ENCODE measurements around the gene ANGPTL8.

ANGPTL8 gene, protein sequence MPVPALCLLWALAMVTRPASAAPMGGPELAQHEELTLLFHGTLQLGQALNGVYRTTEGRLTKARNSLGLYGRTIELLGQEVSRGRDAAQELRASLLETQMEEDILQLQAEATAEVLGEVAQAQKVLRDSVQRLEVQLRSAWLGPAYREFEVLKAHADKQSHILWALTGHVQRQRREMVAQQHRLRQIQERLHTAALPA

DNA sequence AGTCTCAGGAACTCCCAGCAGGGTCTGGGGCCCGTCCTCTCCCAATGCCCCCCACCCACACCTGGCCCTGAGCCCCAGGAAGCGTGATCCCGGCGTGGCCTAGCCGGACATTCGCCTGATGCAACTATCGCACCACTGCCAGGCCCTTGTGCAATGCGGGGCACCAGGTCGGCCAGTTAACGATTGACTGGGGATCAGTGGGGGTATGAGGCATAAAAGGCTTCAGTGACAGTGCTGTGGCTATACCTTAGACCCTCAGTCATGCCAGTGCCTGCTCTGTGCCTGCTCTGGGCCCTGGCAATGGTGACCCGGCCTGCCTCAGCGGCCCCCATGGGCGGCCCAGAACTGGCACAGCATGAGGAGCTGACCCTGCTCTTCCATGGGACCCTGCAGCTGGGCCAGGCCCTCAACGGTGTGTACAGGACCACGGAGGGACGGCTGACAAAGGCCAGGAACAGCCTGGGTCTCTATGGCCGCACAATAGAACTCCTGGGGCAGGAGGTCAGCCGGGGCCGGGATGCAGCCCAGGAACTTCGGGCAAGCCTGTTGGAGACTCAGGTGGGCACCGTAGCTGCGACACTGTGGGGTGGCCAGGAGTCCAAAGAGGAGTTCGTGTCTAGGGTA lies at the start of gene ANGPTL8:
Gene ANGPTL8 (plus strand): TSS at position 243 of the 624 bp plus-strand sequence. CDS start 19 bp downstream, at position 262.
- DNase-seq (ENCODE audit: low spot score) = no peak

DNA sequence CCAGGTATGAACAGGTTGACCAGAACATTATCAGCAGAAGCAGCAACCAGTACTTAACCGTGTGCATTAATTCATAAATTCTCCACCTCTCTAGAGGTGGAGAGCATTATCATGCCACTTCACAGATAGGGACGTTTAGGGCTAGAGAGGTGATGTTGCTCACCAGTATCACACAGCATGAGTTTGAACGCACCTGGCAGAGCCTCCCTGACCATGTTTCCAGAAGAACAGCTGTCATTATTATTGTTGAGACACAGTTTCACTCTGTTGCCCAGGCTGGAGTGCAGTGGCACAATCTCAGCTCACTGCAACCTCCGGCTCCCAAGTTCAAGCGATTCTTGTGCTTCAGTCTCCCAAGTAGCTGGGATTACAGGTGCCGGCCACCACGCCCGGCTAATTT lies 48.9 kb upstream of the ANGPTL8 start:
- no peak for DNase-seq (ENCODE audit: low spot score)

DNA sequence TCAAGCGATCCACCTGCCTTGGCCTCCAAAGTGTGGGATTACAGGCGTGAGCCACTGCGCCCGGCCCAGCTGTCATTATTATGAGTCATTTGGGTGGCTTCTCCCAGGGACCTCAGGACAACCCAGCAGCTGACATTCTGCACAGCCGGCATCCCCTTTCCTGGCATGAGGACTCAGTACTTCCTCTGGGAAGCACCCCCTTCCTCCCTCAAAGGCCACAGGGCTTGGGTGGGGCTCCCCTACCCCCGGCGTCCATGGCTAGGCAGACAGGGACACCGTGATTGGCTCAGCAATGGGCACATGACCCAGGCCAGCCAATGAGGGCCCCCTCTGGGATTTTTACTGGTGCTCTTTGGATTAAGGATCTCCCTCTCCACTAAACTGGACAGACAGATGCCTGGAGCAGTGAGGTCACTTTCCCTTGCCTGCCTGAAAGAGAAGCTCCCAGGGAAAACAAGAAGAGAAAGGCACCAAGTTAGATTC lies 48.1 kb upstream of the ANGPTL8 start:
- DNase-seq (ENCODE audit: low spot score) = no peak

DNA sequence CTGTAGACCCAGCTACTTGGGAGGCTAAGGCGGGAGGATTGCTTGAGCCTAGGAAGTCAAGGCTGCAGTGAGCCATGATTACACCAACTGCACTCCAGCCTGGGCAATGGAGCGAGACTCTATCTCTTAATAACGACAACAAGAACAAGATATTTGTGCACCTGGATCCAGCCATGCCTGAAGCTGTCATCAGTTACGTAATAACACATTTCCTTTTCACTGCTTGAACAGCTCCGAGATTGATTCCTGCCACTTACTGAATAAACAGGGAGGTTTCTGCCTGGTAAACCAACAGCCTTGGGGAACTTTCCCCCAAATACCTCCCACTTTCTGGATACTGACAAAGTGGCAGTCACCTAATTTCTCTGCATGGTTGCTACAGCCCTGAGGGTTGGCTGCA lies 47.5 kb upstream of the ANGPTL8 start:
- no peak for DNase-seq (ENCODE audit: low spot score)

DNA sequence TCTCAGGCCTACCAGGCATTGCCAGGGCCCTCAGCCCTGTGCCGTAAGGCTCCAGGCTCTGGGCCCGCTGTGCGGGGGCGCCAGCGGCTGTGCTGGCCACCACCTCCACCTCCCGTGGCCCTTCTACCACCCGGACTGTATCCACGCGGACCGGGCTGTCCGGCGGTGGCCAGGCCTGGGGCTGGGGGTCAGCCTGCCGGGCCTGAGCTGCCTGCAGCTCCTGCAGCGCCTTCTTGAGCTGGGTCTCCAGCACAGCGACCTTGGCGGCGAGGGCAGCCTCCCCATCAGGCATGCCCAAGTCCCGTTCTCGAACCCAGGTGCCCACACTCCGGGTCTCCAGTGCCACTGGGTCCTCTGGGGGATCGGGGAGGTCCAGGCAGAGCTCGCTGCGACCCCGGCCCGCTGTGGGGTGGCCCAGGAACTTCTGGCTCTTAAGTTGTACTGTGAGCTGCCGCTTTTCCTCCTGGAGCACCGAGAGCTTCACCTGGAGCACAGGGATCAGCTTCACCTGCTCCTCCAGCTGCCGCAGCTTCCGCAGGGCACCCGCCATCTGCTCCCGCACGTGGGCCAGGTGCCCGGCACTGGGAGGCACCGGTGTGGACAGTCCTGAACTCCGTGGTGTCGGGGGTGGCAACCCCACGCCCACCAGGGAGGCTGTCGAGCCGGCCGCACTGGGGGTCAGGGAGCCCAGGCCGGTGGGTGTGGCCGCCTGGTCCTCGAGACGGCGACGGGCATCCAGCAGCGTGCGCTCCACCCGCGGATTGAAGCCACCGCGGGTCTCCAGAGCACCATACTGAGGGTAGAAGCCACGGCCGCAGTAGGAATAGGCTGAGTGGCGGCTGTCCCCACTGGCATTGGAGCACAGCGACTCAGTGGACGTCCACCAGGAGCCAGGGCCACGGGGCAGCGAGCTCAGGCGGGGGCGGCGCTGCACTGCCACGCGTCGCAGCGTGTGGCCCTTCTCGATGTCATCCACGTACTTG lies 46.2 kb upstream of the ANGPTL8 start:
- DNase-seq (ENCODE audit: low spot score) = no peak

DNA sequence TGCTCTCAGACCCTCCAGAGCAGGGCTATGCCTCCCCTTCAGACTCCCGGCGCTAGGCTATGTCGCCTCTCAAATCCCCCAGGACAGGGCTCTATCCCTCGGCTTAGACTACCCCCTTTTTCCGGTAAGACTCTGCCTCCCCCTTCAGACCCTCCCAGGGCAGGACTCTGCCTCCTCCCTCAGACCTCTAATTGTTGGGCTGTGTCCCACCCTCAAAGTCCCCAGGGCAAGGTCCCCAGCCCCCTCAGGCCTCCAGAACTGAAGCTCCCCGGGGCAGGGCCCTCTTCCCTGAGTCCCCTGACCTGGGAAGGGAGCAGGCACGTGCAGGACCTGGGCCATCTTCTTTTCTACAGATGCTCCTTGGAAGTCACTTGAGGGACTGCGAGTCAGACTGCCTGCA lies 45.2 kb upstream of the ANGPTL8 start:
- no peak for DNase-seq (ENCODE audit: low spot score)

DNA sequence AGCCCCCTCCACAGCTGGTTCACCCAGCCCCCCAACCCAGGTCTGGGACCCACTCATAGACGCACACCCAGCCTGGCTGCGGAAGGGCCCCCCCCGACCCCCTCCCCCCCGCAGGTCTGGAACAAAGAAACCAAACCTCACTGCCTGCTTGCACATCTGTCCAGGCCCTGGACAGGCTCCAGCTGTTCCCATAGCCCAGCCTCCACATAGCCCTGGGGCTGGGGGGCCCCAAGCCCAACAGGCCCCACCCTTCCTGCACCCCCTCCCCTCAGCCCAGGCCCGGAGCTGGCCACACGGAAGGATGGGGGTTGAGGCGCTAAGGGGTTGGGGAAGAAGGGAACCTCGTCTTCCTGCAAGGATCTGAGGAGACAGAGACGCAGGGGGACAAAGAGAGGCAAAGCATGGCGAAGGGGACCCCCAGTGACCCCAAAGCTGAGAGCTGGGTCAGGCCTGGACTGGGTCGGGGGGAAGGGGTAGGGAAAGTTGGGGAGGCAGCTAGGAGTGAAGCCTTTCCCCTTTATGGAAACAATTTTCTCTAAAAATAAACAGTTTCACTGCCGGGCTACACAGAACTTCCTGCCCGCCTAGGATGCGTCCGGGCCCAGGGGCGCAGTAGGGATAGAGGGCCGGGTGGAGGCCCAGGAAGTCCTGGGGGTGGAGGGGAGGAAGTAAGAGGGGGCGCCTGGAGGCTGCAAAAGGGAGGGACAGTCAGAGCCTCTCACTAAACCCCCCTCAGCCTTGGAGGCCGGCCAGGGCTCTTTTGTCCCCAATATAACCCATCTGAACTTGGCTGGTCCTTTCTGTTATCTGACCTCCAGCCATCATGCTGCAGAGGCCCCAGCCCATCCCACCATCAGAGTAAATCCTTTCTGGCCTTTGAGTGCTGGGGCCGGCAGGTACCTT lies 44.5 kb upstream of the ANGPTL8 start:
- no peak for DNase-seq (ENCODE audit: low spot score)

DNA sequence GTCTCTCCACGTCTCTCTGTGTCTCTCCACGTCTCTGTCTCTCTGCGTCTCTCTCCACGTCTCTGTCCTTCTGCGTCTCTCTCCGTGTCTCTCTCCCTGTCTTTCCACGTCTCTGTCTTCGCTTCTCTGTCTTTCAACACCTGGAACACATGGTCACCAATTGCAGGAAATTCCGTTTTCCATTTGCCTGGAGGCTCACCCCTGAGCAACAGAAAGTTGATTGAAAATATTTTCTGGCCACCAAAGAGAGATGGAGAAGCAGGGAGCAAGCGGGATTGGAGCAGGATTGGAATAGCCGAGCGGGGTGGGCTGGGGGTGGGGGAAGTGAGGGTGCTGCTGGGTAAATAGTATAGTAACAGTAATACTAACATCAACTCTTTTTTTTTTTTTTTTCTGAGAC lies 43.7 kb upstream of the ANGPTL8 start:
- DNase-seq (ENCODE audit: low spot score) = no peak

DNA sequence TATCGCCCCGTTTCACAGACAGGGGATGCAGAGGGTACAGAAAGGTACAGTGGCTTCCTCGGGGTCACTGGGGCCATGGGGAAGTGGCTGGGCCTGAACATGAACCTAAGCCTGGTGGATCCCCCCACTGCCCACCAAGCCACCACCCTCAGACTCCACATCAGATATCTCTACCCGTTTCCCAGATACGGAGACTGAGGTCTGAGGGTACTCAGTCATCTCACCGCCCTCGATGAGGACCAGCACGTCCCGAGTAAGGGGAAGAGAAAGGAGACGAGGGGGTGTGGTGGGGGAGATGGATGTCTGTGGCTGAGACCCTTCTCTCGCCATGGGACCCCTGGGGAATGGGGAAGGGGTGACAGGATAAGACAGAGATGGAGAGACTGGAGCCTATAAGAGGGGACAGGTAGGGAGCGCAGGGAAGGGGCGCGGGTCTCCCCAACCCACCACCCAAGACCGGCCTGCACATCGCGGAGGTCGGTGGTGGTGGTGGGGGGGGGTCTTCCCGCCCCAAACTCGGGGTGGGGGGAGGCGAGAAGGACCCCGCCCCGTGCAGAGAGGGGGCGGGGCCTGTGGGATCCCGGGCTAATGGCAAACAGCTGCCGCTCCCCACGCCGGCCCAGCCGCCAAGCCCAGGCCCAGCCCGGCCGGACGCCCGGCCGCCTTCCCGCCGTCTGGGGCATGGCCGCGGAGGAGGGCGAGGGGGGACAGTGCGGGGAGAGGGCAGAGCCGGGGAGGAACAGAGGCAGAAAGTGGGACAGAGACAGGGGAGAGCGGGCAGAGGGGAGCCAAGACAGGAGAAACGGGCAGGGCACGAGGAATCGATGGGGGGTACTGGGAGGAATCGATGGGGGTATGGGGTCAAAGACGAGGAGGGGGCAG lies 42.8 kb upstream of the ANGPTL8 start:
- no peak for DNase-seq (ENCODE audit: low spot score)

DNA sequence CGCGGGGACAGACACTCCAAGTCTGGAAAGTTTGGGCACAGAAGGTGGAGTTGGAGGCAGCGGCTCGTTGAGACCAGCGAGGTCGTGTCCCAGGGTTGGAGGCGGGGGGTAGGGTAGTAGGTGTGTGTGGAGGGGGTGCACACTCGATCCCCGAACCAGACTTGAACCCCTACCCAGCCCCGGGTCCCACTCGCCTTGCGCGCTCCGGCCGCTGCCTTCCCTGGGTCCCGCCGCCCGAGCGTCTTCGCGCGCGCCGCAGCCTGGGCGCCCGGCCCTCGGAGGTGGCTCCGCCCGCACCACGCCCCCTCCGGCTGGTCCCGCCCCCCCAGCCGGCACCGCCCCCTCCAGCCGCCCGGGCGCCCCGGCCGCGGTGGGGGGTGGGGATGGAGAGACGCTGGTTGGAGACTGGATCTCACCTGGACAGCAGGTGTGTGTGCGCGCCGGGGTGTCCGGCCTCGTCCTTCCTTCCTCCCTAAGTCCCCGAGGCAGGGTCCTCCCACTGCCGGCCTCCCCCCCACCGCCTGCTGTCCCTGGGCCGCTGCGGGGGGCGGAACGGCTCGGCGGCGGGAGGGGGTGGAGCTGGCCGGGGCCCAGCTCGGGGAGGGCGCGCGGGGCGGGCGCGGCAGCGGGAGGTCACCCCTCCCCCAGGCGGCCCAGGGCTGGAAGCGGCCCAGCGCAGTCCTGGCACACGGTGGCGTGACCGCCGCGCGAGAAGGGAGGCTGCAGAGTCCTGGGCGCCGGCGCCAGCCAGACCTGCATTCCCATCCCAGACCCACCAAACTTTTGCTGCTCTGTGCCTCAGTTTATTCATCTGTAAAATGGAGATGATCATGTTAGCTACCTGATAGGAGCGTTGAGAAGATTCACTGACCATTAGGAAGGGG lies 41.9 kb upstream of the ANGPTL8 start, which contains the start of gene KANK2:
Gene KANK2 (minus strand): TSS at position 255 of the 884 bp plus-strand sequence. CDS start 3,034 bp downstream, outside the sequence.
- peak; percentile 40 for DNase-seq (ENCODE audit: low spot score)

DNA sequence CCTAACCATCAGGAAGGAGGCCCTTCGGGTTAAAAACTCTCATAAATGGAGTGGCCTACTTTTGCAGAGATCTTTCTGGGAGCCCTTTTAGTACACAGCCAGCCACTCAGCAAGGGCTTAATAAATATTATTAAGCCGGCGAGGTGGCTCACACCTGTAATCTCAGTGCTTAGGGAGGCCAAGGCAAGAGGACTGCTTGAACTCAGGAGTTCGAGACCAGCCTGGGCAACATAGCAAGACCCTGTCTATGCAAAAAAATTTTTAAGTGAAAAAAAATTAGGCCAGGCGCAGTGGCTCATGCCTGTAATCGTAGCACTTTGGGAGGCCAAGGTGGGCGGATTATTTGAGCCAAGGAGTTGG lies 41.3 kb upstream of the ANGPTL8 start:
- DNase-seq (ENCODE audit: low spot score) = no peak

DNA sequence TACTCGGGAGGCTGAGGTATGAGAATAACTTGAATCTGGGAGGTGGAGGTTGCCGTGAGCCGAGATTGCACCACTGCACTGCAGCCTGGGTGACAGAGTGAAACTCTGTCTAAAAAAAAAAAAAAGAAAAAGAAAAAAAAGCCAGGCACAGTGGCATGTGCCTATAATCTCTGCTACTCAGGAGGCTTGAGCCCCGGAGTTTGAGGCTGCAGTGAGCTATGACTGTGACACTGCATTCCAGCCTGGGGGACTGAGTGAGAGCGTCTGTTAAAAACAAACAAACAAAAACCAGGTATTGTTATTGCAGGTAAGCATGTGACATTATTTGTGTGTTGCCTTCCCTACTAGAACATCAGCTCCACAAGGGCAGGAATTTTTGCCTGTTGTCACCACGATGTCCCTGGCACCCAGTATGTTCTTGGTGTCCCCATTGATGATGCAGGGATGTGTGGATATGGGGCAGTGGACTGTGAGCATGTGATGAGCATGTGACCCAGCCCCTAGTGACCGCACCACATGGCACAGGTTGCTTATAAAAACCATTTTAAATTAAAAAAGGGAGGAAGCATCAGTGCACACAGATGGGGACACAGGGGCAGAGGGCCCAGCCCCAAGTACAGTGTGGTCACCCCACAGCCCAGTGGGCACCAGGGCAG lies 40.5 kb upstream of the ANGPTL8 start:
- no peak for DNase-seq (ENCODE audit: low spot score)

DNA sequence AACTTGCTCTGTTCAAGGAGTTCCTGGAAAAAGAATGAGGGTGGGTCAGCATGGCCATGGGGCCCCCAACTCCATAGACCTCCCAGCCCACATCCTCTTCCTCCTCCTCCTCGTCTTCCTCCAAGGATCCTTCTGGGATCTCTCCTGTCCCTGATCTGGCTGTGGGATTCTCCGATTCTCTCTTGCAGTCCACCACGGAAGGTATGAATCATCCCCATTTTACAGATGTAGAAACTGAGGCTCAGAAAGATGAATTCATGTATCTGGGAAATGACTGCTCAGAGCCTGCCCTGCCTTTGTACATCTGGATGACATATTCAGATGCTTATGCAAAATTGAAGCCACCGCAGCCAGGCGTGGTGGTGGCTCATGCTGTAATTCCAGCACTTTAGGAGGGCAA lies 39.9 kb upstream of the ANGPTL8 start:
- no peak for DNase-seq (ENCODE audit: low spot score)

DNA sequence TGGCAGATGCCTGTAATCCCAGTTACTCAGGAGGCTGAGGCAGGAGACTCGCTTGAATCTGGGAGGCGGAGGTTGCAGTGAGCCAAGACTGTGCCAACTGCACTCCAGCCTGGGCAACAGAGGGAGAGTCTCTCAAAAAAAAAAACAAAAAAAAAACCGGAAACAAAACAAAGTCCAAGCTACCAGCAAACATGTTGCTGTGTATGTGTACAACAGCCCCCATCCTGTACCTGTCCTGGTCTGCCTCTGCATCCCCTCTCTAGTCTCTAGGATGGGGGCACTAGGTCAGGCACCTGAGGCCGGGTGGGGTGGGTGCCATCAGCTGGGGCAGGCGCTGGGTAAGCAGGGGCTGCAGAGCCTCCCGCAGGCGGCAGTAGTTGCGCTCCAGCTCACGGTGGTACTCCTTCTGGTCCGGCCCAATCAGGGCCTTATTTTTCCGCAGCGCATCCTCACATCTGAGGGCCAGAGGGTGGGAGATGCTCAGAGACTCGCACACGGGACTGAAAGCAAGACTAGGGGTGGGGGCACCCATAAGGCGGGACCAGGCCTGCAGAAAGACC lies 39.3 kb upstream of the ANGPTL8 start:
- DNase-seq (ENCODE audit: low spot score) = no peak

DNA sequence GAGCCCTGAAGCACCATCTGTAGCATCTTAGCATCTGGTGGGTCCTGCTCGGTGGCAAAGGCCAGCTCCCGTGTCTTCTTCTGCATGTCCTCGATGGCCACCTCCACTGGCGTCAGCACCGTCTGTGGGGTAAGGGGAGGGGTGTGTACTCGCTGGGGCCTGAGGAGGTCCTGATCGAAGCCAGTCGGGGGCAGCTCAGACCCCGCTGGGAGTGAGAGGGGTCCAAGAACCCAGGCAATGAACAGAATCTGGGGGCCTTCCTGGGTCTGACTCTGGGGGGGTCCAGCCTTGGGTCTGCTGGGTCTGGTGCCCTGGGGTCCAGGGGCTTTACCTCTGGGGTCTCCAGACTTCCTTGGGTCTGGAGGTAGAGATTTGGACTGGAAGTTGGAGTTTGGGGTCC lies 38.5 kb upstream of the ANGPTL8 start:
- DNase-seq (ENCODE audit: low spot score) = no peak

DNA sequence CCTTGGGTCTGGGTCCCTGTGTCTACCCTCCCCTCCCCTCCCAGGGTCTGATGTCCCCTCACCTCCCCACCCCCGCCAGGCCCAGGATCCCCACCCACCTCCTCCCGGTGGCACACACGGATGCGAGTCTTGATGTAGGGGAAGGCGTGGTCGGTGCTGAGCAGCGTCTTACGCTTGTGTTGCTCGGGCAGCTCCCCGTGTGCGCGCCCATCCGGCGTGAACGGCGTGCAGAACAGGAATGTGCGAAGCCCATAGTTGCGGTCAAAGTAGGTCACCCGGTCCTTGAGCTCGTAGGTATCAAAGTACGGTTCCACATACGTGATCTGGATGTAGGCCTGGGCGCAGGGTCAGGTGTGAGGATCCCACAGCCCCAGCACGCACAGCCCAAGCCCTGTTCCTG lies 37.6 kb upstream of the ANGPTL8 start:
- no peak for DNase-seq (ENCODE audit: low spot score)

DNA sequence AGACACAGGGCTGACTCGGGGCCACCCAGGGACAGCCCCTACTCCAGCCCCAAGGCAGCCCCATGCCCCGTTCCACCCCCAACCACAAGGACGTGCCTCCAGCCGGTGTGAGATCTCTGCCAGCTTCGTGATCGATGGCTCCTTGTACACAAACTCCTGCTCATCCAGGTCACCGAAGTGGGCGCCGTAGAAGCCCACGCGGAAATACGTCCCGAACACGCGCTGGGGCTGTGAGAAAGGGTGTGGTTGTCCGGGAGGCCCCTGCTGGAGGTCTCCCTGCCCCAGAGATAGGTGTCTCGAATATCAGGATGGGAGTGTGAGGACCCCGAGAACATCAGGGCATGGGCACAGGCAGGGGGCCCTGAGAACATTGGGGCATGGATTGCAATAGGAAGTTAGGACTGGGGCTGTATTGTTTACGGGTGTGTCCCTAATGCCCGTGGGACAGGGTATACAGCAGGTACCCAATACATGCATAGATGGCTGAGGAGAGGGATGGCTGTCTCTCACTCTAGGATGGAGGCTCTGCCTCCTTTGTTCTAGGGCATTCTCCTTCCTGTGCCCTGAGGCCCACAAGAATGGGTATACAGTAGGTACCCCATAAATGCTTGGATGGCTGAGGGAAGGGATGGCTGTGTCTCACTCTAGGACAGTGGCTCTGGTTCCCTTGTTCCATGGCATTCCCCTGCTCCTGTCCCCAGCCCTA lies 36.8 kb upstream of the ANGPTL8 start:
- no peak for DNase-seq (ENCODE audit: low spot score)

All from pons (tissue), 1 donor.